TTC549 (cell line): ENCODE data around the gene TMEM95.
"Not testable (repeated sequence)": the region's sequence is repeated elsewhere in the genome, so short reads cannot be mapped to it uniquely, and the experiment has no call there.

ENCODE experiments used
- FAIRE-seq: peaks from 2 replicates; lab custom pipeline; 2012; peaks lifted over from hg19 to GRCh38; lab: Jason Lieb, UNC

The TMEM95 gene

GRCh38 chr17:7346761-7347614, 8.0 kb upstream of the TMEM95 start:
- FAIRE-seq, result no peak

GRCh38 chr17:7347630-7348477, 7.1 kb upstream of the TMEM95 start:
- no peak for FAIRE-seq

GRCh38 chr17:7348478-7349242, 6.3 kb upstream of the TMEM95 start:
- FAIRE-seq, result no peak

GRCh38 chr17:7351665-7352502, 3.1 kb upstream of the TMEM95 start, which contains the start of gene KCTD11:
Gene KCTD11 (plus strand): TSS chr17:7352162.
- FAIRE-seq, result no peak

- FAIRE-seq, result no peak
Measured at GRCh38 chr17:7352503-7352889, 2.5 kb upstream of the TMEM95 start.

DNA sequence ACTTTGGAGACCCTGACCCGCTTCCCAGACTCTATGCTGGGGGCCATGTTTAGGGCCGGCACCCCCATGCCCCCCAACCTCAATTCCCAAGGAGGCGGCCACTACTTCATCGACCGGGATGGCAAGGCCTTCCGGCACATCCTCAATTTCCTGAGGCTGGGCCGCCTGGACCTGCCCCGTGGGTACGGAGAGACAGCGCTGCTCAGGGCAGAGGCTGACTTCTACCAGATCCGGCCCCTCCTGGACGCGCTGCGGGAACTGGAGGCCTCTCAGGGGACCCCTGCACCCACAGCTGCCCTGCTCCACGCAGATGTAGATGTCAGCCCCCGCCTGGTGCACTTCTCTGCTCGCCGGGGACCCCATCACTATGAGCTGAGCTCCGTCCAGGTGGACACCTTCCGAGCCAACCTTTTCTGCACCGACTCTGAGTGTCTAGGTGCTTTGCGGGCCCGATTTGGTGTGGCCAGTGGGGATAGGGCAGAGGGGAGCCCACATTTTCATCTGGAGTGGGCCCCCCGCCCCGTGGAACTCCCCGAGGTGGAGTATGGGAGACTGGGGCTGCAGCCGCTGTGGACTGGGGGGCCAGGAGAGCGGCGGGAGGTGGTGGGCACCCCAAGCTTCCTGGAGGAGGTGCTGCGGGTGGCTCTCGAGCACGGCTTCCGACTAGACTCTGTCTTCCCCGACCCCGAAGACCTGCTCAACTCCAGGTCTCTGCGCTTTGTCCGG, 1.9 kb upstream of the TMEM95 start:
- FAIRE-seq, result no peak

GRCh38 chr17:7354262-7354843, 603 bp upstream of the TMEM95 start:
- no peak for FAIRE-seq

DNA sequence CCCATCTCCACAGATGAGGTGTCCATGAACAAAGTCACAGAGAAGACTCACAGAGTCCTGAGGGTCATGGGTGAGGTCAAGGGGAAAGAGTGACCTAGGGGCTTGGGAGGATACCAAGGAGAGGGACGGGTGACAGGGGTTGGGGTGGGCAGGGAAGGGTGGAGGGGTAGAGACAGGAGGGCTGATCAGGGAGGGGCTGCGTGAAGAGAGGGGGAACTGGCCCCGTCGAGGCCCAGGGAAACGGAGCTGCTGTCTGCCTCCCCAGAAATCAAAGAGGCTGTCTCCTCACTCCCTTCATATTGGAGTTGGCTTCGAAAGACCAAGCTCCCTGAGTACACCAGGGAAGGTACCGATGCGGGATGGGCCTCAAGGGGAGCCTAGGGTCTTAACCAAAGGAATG, 617 bp downstream of the TMEM95 start:
- no peak for FAIRE-seq

DNA sequence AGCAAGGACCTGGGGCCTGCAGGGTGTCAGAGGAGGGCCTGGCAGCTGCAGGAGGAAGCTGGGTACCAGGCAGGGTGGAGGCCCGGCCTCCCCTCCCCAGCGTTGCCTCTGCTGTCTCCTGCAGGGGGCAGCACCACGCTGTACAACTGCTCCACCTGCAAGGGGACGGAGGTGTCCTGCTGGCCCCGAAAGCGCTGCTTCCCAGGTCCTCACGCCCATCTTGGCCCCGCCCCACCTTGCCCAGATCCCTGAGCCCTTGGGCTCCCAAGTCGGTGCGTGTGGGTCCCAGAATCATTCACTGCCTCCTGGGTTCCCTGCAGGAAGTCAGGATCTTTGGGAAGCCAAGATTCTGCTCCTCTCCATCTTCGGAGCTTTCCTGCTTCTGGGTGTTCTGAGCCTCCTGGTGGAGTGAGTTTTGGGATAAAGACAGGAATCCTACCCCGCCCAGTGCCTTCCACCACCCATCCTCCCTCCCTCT, 1.2 kb downstream of the TMEM95 start:
- no peak for FAIRE-seq

- no peak for FAIRE-seq
Measured at GRCh38 chr17:7356756-7357155, 1.8 kb downstream of the TMEM95 start.

GRCh38 chr17:7357381-7357780, 2.4 kb downstream of the TMEM95 start:
- FAIRE-seq, result no peak

GRCh38 chr17:7361906-7362305, 7.0 kb downstream of the TMEM95 start:
- FAIRE-seq, result no peak

GRCh38 chr17:7363311-7363710, 8.4 kb downstream of the TMEM95 start:
- no peak for FAIRE-seq

GRCh38 chr17:7365963-7366362, 11.0 kb downstream of the TMEM95 start:
- not testable (repeated sequence) for FAIRE-seq

DNA sequence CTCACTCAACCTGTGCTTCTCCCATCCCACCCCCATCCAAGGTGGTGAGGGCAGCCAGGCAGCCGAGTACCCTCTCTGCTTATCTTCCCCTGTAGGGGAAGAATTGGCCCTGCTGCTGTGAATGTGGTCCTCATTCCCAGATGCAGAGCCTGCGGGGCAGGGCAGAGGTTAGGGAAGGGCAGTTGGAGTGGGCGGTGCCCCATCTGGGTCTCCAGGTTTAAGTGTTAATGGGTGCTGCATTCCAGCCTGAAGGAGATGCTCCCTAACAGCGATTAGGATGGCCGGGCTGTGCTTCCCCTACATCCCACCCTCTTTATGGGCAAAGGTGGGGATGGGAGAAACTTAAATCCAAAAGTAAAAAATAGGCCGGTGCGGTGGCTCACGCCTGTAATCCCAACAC, 12.1 kb downstream of the TMEM95 start:
- FAIRE-seq, result no peak

GRCh38 chr17:7367918-7368598, 13.1 kb downstream of the TMEM95 start:
- FAIRE-seq, result no peak

DNA sequence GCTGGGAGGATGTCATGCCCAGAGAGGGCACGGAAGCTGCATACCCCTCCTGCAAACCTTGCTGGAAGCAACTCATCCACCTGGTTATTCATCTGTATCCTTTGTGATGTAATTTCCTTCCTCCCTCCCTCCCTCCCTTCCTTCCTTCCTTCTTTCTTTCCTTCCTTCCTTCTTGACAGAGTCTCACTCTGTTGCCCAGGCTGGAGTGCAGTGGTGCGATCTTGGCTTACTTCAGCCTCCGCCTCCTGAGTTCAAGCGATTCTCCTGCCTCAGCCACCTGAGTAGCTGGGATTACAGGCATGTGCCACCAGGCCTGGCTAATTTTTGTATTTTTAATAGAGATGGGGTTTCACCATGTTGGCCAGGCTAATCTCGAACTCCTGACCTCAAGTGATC, 13.6 kb downstream of the TMEM95 start:
- not testable (repeated sequence) for FAIRE-seq

DNA sequence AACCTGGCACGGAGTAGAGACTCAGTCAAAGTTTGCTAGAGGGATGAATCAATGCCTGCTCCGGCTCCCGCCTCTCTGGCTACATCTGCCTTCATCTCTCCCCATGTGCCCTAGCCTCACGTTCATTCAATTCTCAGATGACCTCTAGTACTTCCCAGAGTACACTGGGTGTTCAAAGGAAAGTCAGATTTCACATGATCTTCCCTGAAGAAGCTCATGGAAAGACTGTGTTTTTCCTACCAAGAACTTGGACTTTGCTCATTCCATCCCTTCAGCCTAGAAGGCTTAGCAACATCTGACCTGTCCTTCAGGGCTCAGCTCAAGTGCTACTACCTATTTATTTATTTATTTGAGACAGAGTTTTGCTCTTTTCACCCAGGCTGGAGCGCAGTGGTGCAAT, 14.9 kb downstream of the TMEM95 start:
- no peak for FAIRE-seq

DNA sequence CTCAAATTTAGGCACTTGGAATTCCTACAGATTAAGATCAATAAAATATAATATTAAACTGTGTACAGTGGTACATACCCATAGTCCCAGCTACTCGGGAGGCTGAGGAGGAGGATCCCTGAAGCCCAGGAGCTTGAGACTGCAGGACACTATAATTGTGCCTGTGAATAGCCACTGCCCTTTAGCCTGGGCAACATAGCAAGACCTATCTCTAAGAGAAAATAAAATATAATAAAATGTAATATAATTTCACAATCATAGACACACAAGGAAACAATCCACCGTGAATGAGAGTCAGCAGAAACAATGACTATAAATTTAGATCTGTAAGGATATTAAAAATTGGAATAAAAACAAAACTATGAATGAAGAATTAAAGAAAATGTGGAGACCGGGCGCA, 15.9 kb downstream of the TMEM95 start:
- no peak for FAIRE-seq

DNA sequence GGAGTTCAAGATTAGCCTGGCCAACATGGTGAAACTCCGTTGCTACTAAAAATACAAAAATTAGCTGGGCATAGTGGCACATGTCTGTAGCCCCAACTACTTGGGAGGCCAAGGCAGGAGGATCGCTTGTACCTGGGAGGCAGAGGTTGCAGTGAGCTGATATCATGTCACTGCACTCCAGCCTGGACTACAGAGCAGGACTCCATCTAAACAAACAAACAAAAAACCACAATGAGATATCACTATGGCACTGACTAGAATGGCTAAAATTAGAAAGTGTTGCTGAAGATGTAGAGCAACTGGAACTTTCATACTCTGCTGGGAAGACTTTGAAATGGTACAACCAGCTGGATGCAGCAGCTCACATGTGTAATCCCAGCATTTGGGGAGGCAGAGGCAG, 19.4 kb downstream of the TMEM95 start:
- FAIRE-seq, result no peak
